LNCaP clone FGC (cell line): ENCODE results near the gene KCNQ1.

Experiments used
- DNase-seq: peaks from one replicate; pipeline ENCODE4 v3.0.0-alpha.2; 2011; ENCODE audit warnings: low read depth
- H3K4me3 ChIP-seq: 2 replicates; pipeline ENCODE4 v1.5.1; 2011; ENCODE audit warnings: mild to moderate bottlenecking, low read depth, low read length, control low read depth
- TF ChIP-seq, protein P1 (sequence below): IDR thresholded peaks from 2 replicates; pipeline ENCODE4 v1.5.1; 2012; ENCODE audit warnings: mild to moderate bottlenecking; ENCODE audit not compliant: control insufficient read depth, insufficient read depth; ENCODE audit errors: extremely low read depth

The KCNQ1 gene

DNA sequence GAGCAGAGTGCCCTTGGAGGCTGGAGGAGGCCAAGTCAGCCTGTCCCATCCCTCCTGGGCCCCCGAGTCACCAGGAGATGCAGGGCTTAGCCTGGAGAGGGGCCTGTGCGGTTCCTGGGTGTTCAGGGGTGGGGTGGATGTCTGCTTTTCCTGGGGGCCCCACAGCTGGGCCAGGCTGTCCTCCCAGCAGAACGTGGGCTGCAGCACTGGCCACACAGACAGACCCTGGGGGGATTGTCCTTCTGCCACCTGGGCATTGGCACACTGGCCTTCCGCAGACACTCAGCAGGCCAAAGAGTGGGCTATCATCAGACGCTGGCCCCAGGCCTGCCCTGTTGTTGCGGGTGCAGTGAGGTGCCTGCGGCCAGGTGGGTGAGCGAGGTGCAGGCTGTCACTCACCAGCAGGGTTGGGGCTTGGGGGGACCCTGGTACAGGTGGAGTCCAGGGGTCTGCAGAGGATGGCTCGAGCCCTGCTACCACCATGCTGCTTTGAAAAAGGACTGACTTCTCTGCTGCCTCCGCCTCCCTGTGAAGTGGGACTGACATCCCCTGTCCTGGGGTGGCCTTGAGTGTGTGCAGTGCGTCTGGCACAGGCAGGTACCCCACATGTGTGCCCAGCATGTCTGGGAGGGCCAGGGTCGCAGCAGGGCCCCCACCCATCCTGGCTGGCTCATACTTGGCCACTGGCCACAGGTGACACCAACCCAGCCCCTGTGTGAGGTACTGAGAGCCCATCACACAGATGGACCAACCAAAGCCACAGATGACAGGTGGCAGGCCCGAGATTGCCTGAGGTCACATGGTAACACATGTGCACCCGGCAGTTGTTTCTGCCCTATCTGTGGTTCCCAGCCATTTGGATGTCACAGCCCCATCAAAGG lies 294.0 kb downstream of the KCNQ1 start:
- TF ChIP-seq, protein P1, sequence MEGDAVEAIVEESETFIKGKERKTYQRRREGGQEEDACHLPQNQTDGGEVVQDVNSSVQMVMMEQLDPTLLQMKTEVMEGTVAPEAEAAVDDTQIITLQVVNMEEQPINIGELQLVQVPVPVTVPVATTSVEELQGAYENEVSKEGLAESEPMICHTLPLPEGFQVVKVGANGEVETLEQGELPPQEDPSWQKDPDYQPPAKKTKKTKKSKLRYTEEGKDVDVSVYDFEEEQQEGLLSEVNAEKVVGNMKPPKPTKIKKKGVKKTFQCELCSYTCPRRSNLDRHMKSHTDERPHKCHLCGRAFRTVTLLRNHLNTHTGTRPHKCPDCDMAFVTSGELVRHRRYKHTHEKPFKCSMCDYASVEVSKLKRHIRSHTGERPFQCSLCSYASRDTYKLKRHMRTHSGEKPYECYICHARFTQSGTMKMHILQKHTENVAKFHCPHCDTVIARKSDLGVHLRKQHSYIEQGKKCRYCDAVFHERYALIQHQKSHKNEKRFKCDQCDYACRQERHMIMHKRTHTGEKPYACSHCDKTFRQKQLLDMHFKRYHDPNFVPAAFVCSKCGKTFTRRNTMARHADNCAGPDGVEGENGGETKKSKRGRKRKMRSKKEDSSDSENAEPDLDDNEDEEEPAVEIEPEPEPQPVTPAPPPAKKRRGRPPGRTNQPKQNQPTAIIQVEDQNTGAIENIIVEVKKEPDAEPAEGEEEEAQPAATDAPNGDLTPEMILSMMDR = no peak

DNA sequence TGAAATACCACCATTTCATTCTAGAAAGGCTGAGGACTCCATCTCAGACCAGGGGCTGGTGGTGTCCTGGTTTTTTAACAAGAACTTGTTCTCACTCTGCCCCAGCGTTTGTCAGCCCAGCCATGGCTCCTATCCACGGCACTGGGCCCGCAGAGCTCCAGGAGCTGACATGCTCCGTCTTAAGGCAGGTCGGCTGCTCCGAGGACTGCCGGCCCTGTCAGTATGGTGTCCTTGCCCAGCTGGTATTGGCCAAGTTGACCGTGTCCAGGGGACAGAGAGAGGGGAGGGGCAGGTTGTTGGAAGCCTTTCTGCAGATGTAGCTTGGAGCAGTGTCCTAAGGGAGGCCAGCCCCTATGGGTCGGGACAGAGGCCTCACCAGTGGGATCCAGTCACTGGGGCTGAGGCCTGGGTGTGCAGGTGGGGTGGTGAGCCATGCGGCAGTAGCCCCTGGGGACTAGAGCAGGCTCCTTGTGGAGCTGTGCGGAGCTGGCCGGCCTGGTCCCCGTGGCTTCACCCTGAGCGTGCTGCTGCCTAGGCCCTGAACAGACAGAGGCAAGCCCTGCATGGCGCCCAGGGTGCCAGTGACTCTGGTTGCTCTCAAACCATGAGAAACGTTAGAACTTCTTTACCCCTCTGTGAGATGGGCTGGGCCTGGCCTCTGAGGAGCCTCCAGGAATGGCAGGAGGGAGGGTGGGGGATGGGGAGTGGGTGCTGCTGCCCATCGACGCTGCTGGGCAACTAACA lies 294.9 kb downstream of the KCNQ1 start:
- TF ChIP-seq, protein P1 = no peak
- no peak overlapping the region for H3K4me3 ChIP-seq
- no peak for DNase-seq

More for the DNA sequence above, 294.0 kb downstream of the KCNQ1 start:
- DNase-seq = no peak
- H3K4me3 ChIP-seq = no peak overlapping the region

DNA sequence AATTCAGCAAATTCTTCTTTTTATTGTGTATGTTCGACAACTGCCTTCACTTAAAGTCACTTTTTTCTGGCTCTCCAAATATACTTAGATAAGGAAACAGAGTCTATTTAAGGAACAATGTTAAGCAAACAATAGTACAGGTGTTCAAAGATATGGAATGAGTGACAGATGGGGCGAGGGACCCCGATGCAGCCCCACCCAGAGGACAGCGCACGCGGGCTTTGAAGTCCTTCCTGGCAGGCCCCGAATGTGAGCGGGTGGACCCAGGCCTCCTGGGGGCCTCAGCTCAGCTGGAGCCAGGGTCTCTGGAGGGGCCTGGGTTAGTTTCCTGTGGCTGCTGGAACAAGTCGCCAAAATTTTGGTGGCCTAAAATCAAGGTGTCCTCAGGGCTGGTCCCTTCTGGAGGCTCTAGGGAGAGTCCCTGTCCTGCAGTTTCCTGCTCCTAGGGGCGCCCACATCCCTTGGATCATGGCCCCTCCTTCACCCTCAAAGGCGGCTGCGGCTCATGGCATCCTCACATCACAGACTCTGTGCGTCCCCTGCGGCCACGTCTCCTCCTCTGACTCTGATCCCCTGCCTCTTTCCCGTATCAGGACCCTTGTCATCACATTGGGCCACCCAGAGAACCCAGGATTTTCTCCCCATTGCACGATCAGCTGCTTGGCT lies 295.6 kb downstream of the KCNQ1 start:
- no peak for DNase-seq
- no peak overlapping the region for H3K4me3 ChIP-seq
- TF ChIP-seq, protein P1 = no peak

DNA sequence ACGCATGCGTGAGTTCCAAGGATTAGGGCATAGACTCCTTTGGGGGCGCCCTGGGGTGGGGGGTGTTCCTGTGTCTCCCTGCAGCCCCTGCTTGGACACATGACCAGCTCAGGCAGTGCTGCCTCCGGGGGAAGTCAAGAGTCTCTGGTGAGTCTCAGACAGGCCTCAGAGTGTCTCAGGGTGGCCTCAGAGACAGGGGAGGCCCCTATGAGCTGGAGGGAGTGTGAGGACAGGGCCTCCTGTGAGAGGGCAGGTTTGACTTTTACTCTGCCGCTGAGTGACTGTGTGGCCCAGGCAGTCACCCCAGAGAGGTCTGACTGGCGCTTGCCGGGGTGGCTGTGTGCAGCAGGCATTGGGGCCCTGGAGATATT lies 296.2 kb downstream of the KCNQ1 start:
- no peak overlapping the region for H3K4me3 ChIP-seq
- no peak for DNase-seq
- TF ChIP-seq, protein P1 = no peak

DNA sequence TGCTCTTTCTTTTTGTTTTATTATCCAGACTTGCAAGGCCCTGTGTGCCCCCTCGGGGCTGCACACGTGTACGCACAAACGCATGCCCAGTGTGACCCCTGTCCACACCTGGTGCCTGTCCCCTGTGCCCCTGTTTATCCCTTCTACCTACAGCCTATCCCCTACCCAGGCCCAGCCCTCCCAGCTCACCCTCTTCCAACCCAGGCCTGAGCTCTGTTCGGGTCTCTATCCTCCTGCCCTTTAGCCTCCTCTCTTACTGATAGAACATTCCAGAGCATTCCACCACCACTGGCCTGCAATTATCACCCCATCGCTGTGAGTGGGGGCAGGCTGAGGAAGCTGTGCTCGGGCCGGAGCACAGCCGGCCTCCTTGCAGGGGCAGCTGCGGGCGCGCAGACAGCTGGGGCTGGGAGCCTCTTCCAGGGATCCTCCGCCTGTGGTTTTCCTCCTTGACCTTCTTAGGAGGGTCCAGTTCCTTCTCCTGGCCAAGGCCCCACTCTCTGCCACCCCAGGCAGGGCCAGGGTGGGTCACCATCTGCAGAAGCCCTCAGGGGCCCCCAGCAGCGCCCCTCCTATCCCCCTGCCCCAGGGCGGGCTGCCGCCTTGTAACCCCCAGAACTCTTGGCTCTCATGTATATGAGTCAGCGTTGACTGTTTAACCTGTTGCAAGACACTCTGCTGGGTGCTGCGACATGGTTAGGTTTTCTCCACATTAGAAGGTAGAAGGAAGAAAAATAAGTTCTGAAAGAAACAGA lies 296.7 kb downstream of the KCNQ1 start:
- no peak overlapping the region for H3K4me3 ChIP-seq
- TF ChIP-seq, protein P1 = no peak
- no peak for DNase-seq

DNA sequence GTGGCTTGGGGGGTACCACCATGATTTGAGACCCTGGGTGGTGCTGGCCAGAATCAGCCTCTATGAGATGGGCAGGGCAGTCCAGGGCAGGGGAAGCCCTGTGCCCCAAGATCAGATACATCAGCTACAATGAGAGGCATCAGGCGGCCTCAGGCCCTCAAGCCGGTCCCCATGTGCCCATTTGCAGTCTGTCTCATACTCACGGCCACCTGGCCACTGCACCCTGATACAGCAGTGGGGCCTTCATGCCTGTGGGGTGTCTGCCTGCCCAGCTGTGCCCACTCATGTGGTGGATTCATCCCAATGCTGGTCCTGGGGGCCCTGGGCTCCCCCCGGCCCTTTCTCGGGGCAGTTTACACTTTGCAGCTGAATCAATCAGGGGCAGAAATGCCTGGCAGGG lies 297.4 kb downstream of the KCNQ1 start:
- TF ChIP-seq, protein P1 = no peak
- no peak for DNase-seq
- no peak overlapping the region for H3K4me3 ChIP-seq
